Heart left ventricle (tissue), 16 donors: ENCODE measurements around the gene PPA2. TPM values are rescaled to one million over a fixed set of nuclear protein-coding genes. Genes with fewer than 3 reads are reported as not detected.
A peak's percentile ranks its signal among the peaks of the same experiment; 100 is the strongest.
"Not testable (repeated sequence)": the region's sequence is repeated elsewhere in the genome, so short reads cannot be mapped to it uniquely, and the experiment has no call there.

Experiments
- ATAC-seq, 4 donors: fragments of 200-7000 bp; cut with Tn5 transposase; one replicate each; pipeline ENCODE4 v1.9.1; 2020 to 2022; ENCODE audit warnings: moderate library complexity in 4 of 4, mild to moderate bottlenecking in 3 of 4, moderate number of reproducible peaks in 1 of 4
- DNase-seq, 5 donors: peaks; one replicate each; pipeline ENCODE4 v3.0.0-alpha.2; 2020
- H3K27ac ChIP-seq, 12 donors: fragments of 200-600 bp; sonication (generic) in 4 of 12; one replicate each; pipeline versions ENCODE4 v1.5.0 to v1.8.0; 2016 to 2022; ENCODE audit warnings: mild to moderate bottlenecking in 2 of 12
- H3K27me3 ChIP-seq, 9 donors: fragments of 200-600 bp; sonication (generic) in 2 of 9; one replicate each; pipeline versions ENCODE4 v1.5.1 to v1.8.0; 2016 to 2022; ENCODE audit warnings: mild to moderate bottlenecking in 3 of 9
- H3K36me3 ChIP-seq, 9 donors: fragments of 200-600 bp; sonication (generic) in 2 of 9; one replicate each; pipeline versions ENCODE4 v1.5.0 to v1.8.0; 2018 to 2022; ENCODE audit warnings: mild to moderate bottlenecking in 2 of 9
- H3K4me1 ChIP-seq, 12 donors: fragments of 200-600 bp; sonication (generic) in 4 of 12; one replicate each; pipeline versions ENCODE4 v1.5.0 to v1.8.0; 2016 to 2022; ENCODE audit warnings: mild to moderate bottlenecking in 3 of 12
- H3K4me3 ChIP-seq, 12 donors: fragments of 200-600 bp; sonication (generic) in 4 of 12; one replicate each; pipeline versions ENCODE4 v1.5.0 to v1.8.0; 2017 to 2022; ENCODE audit warnings: mild to moderate bottlenecking in 9 of 12, moderate library complexity in 4 of 12
- H3K9me3 ChIP-seq, 12 donors: fragments of 200-600 bp; sonication (generic) in 4 of 12; one replicate each; pipeline versions ENCODE4 v1.5.0 to v1.8.0; 2016 to 2022; ENCODE audit warnings: mild to moderate bottlenecking in 1 of 12
- POLR2A ChIP-seq, 2 donors: fragments of 450-650 bp; IDR thresholded peaks; one replicate each; pipeline ENCODE4 v1.6.1; 2017; ENCODE audit warnings: antibody characterized with exemption in 2 of 2, mild to moderate bottlenecking in 2 of 2, moderate library complexity in 2 of 2
- WGBS, 4 donors: extraction: QIAGEN DNeasy Blood & Tissue Kit in 2 of 4; methylation state at CpG; one replicate each; pipeline versions ENCODE4 v1.1.5 to v1.1.7; 2013 to 2018; 5-methylcytosine and 5-hydroxymethylcytosine counted together
- intact Hi-C, 10 donors: fragments of 100-400 bp; cut with DNase I; formaldehyde crosslinking; loops; one replicate each; pipeline versions ENCODE4 v1.11.1 to v1.14.2; 2022
- polyA plus RNA-seq, 2 donors: library from polyadenylated mRNA; stranded (reverse); fragments of 200-250 nt; gene quantifications; one replicate each; pipeline ENCODE4 v1.2.3, GENCODE V29; 2013
- total RNA-seq, 9 donors: library from RNA; depleted of rRNA in 2 of 9; stranded (reverse); fragments of >200 nt in 2 of 9; fragmentation: NEBNext Ultra II Directional in 3 of 9; extraction: Animal tissue kit (Norgen Biotek cat#: 25700) in 3 of 9; gene quantifications; one replicate each; pipeline versions ENCODE4 v1.1.0 to v1.2.4, GENCODE V29; 2016 to 2023
- TF ChIP-seq, protein P1 (sequence below), 12 donors: fragments of 200-600 bp; sonication (generic) in 4 of 12; IDR thresholded peaks; one replicate each; pipeline versions ENCODE4 v1.5.0 to v1.8.0; 2018 to 2022; ENCODE audit warnings: antibody characterized with exemption in 12 of 12, mild to moderate bottlenecking in 5 of 12
- donor health status: ischemic (EF 13 %, LVEDD 7.1; RV severe dilation, severe dysfunction).
- donor health status: healthy with polysubstance abuse.
- donor health status: DM: no; HTN: yes; CAD: no.
- donor health status: DM: no; HTN: no; CAD: no.
- donor health status: ischemic (EF 25% LVEDD 6.9; RV normal size, moderate dysfunction).
- donor health status: ischemic (EF 25% LVEDD 5.7; RV mildly dilated, moderate dysfunction).
- donor health status: healthy.
- donor health status: DM: yes; HTN: yes; CAD: no.
- donor health status: ischemic (EF 35%, LVEDD 5.7; RV mildly dilated, moderate dysfunction).
- donor health status: nonischemic (EF 11% LVEDD 7.7; RV severe dilation, severe dysfunction).
- donor health status: DM: yes; HTN: yes; CAD: no.
- donor health status: PGD.
- donor health status: ischemic (EF 29% LVEDD 5.4; RV normal size, mild dysfunction).
- donor health status: nonischemic (EF 23%, LVEDD 6.1; RV moderate dilation, normal function).

The PPA2 gene
- total and polyA plus RNA-seq, 11 donors = 64.1 to 178 (median 87.6) TPM

GRCh38 chr4:105414316-105414715 is 59.5 kb downstream of the PPA2 start:
- peak in 2 of 4 donors; percentile 22 to 42 for ATAC-seq
- Histone ChIP-seq H3K27ac (no peak overlapping the region), H3K4me1 (no peaks in the 10 kb centered on the region), H3K36me3 (peaks cover 0 to 46% (median 18%) of the 10 kb centered on the region in 9 donors), H3K27me3 (no peaks in the 10 kb centered on the region), H3K9me3 (peaks cover 0 to 22% (median 3%) of the 10 kb centered on the region in 12 donors), H3K4me3 (no peak overlapping the region)
- DNase-seq = no peak
- intact Hi-C loops = no loop called here
- TF ChIP-seq, protein P1, sequence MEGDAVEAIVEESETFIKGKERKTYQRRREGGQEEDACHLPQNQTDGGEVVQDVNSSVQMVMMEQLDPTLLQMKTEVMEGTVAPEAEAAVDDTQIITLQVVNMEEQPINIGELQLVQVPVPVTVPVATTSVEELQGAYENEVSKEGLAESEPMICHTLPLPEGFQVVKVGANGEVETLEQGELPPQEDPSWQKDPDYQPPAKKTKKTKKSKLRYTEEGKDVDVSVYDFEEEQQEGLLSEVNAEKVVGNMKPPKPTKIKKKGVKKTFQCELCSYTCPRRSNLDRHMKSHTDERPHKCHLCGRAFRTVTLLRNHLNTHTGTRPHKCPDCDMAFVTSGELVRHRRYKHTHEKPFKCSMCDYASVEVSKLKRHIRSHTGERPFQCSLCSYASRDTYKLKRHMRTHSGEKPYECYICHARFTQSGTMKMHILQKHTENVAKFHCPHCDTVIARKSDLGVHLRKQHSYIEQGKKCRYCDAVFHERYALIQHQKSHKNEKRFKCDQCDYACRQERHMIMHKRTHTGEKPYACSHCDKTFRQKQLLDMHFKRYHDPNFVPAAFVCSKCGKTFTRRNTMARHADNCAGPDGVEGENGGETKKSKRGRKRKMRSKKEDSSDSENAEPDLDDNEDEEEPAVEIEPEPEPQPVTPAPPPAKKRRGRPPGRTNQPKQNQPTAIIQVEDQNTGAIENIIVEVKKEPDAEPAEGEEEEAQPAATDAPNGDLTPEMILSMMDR (IDR thresholded peaks at IDR 0.05) = no peak
- no peak for TF ChIP-seq POLR2A (IDR thresholded peaks at IDR 0.05)
- WGBS, 4 donors = 87 to 92% (median 91%) methylated on average over 14 to 15 of the region's 15 CpGs

- H3K27me3 ChIP-seq, H3K4me1 ChIP-seq, intact Hi-C loops, H3K4me3 ChIP-seq, H3K27ac ChIP-seq, DNase-seq, ATAC-seq: not testable (repeated sequence)
- peaks cover 0 to 38% (median 7%) of the 10 kb centered on the region in 9 donors for H3K36me3 ChIP-seq
- H3K9me3 ChIP-seq = peaks cover 0 to 34% (median 9%) of the 10 kb centered on the region in 12 donors
- 94 to 97% (median 96%) methylated on average over 8 of the region's 8 CpGs for WGBS, 4 donors
These were observed 64.7 kb downstream of the PPA2 start for GRCh38 chr4:105409135-105409534.

DNA sequence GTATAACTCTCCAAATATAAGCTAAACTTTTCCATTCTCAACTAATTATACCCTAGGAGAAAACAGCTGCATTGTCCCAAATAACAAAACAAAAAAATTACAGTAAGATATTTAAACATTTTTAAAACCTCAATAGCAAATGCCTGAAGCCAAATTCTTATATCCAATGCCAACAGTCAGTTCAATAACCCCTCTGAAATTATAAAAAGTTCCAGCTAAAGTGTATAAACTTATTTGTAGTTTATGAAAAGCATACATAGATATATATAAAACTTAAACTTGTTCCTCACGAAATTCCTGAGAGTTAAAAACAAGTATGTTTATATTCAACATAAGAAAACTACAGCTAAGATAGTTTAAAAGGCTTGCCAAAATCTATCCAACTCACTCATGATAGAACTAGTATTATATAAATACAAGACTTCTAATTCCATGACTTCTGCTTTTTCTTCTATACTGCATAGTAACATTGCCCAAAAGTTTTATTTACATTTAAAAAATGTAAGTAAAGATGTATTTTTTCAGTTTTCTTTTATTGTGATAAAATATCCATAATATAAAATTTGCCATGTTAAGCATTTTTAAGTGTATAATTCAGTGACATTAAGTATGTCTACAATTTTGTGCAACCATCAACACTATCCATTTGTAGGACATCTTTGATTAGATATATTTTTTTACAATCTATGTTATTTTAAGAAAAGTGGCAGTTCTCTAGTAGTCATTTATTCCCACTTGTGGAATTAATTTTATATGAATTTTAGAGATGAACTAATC is 72.8 kb downstream of the PPA2 start:
- Histone ChIP-seq H3K4me3 (no peak overlapping the region), H3K27ac (no peak overlapping the region), H3K4me1 (no peaks in the 10 kb centered on the region), H3K27me3 (no peaks in the 10 kb centered on the region), H3K9me3 (peaks cover 0 to 14% (median 6%) of the 10 kb centered on the region in 12 donors), H3K36me3 (peaks cover 0 to 66% (median 28%) of the 10 kb centered on the region in 9 donors)
- intact Hi-C loops = no loop called here
- ATAC-seq = no peak
- DNase-seq = no peak
- 82 to 92% (median 90%) methylated on average over 1 of the region's 1 CpG for WGBS, 4 donors
- TF ChIP-seq POLR2A (IDR thresholded peaks at IDR 0.05) = no peak
- TF ChIP-seq, protein P1 (IDR thresholded peaks at IDR 0.05) = no peak

GRCh38 chr4:105399532-105400161 is 74.2 kb downstream of the PPA2 start:
- WGBS, 4 donors = 91 to 98% (median 92%) methylated on average over 2 of the region's 2 CpGs
- Histone ChIP-seq H3K36me3 (peaks cover 0 to 70% (median 28%) of the 10 kb centered on the region in 9 donors), H3K27ac (no peak overlapping the region), H3K9me3 (peaks cover 0 to 7% (median 4%) of the 10 kb centered on the region in 12 donors), H3K27me3 (no peaks in the 10 kb centered on the region), H3K4me3 (no peak overlapping the region), H3K4me1 (no peaks in the 10 kb centered on the region)
- TF ChIP-seq, protein P1 (IDR thresholded peaks at IDR 0.05) = no peak
- TF ChIP-seq POLR2A (IDR thresholded peaks at IDR 0.05) = no peak
- ATAC-seq (no peak), DNase-seq (no peak)
- intact Hi-C loops = loop anchor here in 1 of 10 donors (10.0 kb wide), 1 partner anchor 55 kb away; no protein-coding TSS in a partner anchor
